Measurements from ENCODE around the gene NKX2-1. TPM values are rescaled to one million over a fixed set of nuclear protein-coding genes. Genes with fewer than 3 reads are reported as not detected.

NKX2-1 gene
- total and polyA plus RNA-seq, 12 donors = not detected

GRCh38 chr14:36508418-36509068, 11.5 kb downstream of the NKX2-1 start:
- DNase-seq = no peak
- H3K36me3 ChIP-seq = no peaks in the 10 kb centered on the region
- ATAC-seq = no peak
- intact Hi-C loops (cut with DNase I) = no loop called here
- H3K4me3 ChIP-seq = no peak overlapping the region
- peaks cover 50 to 100% (median 100%) of the 10 kb centered on the region in 7 donors for H3K27me3 ChIP-seq
- H3K27ac ChIP-seq = no peak overlapping the region
- H3K9me3 ChIP-seq = no peaks in the 10 kb centered on the region
- peaks cover 0 to 18% (median 8%) of the 10 kb centered on the region in 9 donors for H3K4me1 ChIP-seq
- 1 to 3% methylated on average over 30 to 32 of the region's 32 CpGs for WGBS, 2 donors
- TF ChIP-seq CTCF (IDR thresholded peaks at IDR 0.05) = no peak

GRCh38 chr14:36507847-36508417, 12.1 kb downstream of the NKX2-1 start:
- TF ChIP-seq CTCF (IDR thresholded peaks at IDR 0.05) = no peak
- Histone ChIP-seq H3K27ac (no peak overlapping the region), H3K4me3 (no peak overlapping the region), H3K27me3 (peaks cover 44 to 100% (median 100%) of the 10 kb centered on the region in 7 donors), H3K9me3 (no peaks in the 10 kb centered on the region), H3K4me1 (peaks cover 0 to 18% (median 8%) of the 10 kb centered on the region in 9 donors), H3K36me3 (no peaks in the 10 kb centered on the region)
- intact Hi-C loops (cut with DNase I) = no loop called here
- DNase-seq (no peak), ATAC-seq (no peak)
- WGBS, 2 donors = 3 to 4% methylated on average over 28 of the region's 28 CpGs

- no peak overlapping the region for H3K4me3 ChIP-seq
- no peaks in the 10 kb centered on the region for H3K9me3 ChIP-seq
- H3K4me1 ChIP-seq = peaks cover 0 to 18% (median 8%) of the 10 kb centered on the region in 9 donors
- ATAC-seq (no peak), DNase-seq (no peak)
- 8% methylated on average over 10 of the region's 10 CpGs for WGBS, 2 donors
- intact Hi-C loops (cut with DNase I) = no loop called here
- H3K27ac ChIP-seq = no peak overlapping the region
- H3K27me3 ChIP-seq = peaks cover 34 to 100% (median 100%) of the 10 kb centered on the region in 7 donors
- no peak for TF ChIP-seq CTCF (IDR thresholded peaks at IDR 0.05)
- H3K36me3 ChIP-seq = no peaks in the 10 kb centered on the region
These were observed 13.1 kb downstream of the NKX2-1 start for GRCh38 chr14:36506732-36507614.
